Gastrocnemius medialis (tissue), 4 donors: ENCODE measurements around the gene ALKBH7. TPM values are rescaled to one million over a fixed set of nuclear protein-coding genes. Genes with fewer than 3 reads are reported as not detected.

Experiments used
- ATAC-seq, 2 donors: fragments of 150-250 bp; one replicate each; pipeline ENCODE4 v1.9.1; 2016
- DNase-seq, 2 donors: peaks; one replicate each; pipeline ENCODE4 v3.0.0-alpha.2; 2019
- H3K27ac ChIP-seq, 4 donors: fragments of 200-600 bp; sonication (generic); 1 replicate in 1 of 4; 2 replicates in 3 of 4; pipeline ENCODE4 v1.5.1; 2016 to 2018; ENCODE audit warnings: mild to moderate bottlenecking in 2 of 4, moderate library complexity in 1 of 4
- H3K27me3 ChIP-seq, 3 donors: fragments of 200-600 bp; sonication (generic) in 2 of 3; 1 replicate in 1 of 3; 2 replicates in 2 of 3; pipeline versions ENCODE4 v1.5.1 to v1.6.0; 2016 to 2019; ENCODE audit warnings: mild to moderate bottlenecking in 1 of 3, moderate library complexity in 1 of 3
- H3K36me3 ChIP-seq, 2 donors: fragments of 200-600 bp; sonication (generic) in 1 of 2; one replicate each; pipeline ENCODE4 v1.5.1; 2017 to 2018
- H3K4me1 ChIP-seq, 2 donors: fragments of 200-600 bp; sonication (generic) in 1 of 2; one replicate each; pipeline ENCODE4 v1.5.1; 2016 to 2017; ENCODE audit warnings: mild to moderate bottlenecking in 2 of 2
- H3K4me3 ChIP-seq, 4 donors: fragments of 200-600 bp; sonication (generic) in 3 of 4; 1 replicate in 1 of 4; 2 replicates in 3 of 4; pipeline ENCODE4 v1.5.1; 2016 to 2019; ENCODE audit warnings: mild to moderate bottlenecking in 2 of 4
- H3K9me3 ChIP-seq, 3 donors: fragments of 200-600 bp; sonication (generic) in 2 of 3; 1 replicate in 1 of 3; 2 replicates in 2 of 3; pipeline ENCODE4 v1.5.1; 2016 to 2019
- POLR2A ChIP-seq, 2 donors: fragments of 450-650 bp; IDR thresholded peaks; one replicate each; pipeline ENCODE4 v1.6.1; 2017; ENCODE audit warnings: antibody characterized with exemption in 2 of 2, mild to moderate bottlenecking in 2 of 2, moderate library complexity in 2 of 2
- in situ Hi-C, 4 donors: fragments of 200-750 bp; cut with MboI; loops; one replicate each; pipeline versions ENCODE4 v1.15.0 to v1.8.0; 2017; ENCODE audit warnings: low sequenced_read_pairs in 4 of 4
- intact Hi-C: fragments of 100-400 bp; cut with DNase I; formaldehyde crosslinking; loops from one replicate; pipeline ENCODE4 v1.15.1; 2023; ENCODE audit warnings: low total_unique reads
- total RNA-seq, 4 donors: library from RNA; depleted of rRNA; stranded (reverse); fragments of >200 nt; gene quantifications; one replicate each; pipeline versions ENCODE4 v1.1.0 to v1.2.3, GENCODE V29; 2016
- TF ChIP-seq, protein P1 (sequence below), 5 experiments: fragments of 450-650 bp in 3 of 5; fragments of 200-600 bp in 2 of 5; sonication (generic) in 2 of 5; IDR thresholded peaks in 4 of 5; conservative IDR thresholded peaks in 1 of 5; 1 replicate in 4 of 5; 2 replicates in 1 of 5; pipeline ENCODE4 v1.5.1; 2016 to 2019; ENCODE audit warnings: antibody characterized with exemption in 5 of 5, mild to moderate bottlenecking in 3 of 5, moderate library complexity in 3 of 5

ALKBH7 gene, protein sequence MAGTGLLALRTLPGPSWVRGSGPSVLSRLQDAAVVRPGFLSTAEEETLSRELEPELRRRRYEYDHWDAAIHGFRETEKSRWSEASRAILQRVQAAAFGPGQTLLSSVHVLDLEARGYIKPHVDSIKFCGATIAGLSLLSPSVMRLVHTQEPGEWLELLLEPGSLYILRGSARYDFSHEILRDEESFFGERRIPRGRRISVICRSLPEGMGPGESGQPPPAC
- total RNA-seq = 100 to 1,000 TPM in 1 of 4 donors, 10 to 100 TPM in 3; 42.2 to 112 (median 90.4) TPM

DNA sequence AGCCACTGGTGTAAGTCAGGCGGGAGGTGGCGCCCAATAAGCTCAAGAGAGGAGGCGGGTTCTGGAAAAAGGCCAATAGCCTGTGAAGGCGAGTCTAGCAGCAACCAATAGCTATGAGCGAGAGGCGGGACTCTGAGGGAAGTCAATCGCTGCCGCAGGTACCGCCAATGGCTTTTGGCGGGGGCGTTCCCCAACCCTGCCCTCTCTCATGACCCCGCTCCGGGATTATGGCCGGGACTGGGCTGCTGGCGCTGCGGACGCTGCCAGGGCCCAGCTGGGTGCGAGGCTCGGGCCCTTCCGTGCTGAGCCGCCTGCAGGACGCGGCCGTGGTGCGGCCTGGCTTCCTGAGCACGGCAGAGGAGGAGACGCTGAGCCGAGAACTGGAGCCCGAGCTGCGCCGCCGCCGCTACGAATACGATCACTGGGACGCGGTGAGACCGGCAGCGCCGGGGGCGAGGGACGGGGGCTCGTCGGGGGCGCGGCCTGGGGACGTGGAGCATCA lies at the start of gene ALKBH7:
Gene ALKBH7, plus strand, starts transcription at position 201 of the 502 bp plus-strand sequence. Its CDS starts 27 bp downstream, at position 228.
- in situ Hi-C loops = no loop called here
- DNase-seq (peak; percentile 100), ATAC-seq (peak; percentile 92 to 93)
- peak within 1 kb of the TSS; percentile 86 to 99 (median 94) for H3K4me3 ChIP-seq
- peaks cover 0 to 14% of the 10 kb centered on the region in 2 donors for H3K36me3 ChIP-seq
- H3K9me3 ChIP-seq = no peaks in the 10 kb centered on the region
- peak within 1 kb of the TSS; percentile 98 to 100 (median 100) for H3K27ac ChIP-seq
- H3K4me1 ChIP-seq = peaks cover 0 to 10% of the 10 kb centered on the region in 2 donors
- TF ChIP-seq, protein P1, sequence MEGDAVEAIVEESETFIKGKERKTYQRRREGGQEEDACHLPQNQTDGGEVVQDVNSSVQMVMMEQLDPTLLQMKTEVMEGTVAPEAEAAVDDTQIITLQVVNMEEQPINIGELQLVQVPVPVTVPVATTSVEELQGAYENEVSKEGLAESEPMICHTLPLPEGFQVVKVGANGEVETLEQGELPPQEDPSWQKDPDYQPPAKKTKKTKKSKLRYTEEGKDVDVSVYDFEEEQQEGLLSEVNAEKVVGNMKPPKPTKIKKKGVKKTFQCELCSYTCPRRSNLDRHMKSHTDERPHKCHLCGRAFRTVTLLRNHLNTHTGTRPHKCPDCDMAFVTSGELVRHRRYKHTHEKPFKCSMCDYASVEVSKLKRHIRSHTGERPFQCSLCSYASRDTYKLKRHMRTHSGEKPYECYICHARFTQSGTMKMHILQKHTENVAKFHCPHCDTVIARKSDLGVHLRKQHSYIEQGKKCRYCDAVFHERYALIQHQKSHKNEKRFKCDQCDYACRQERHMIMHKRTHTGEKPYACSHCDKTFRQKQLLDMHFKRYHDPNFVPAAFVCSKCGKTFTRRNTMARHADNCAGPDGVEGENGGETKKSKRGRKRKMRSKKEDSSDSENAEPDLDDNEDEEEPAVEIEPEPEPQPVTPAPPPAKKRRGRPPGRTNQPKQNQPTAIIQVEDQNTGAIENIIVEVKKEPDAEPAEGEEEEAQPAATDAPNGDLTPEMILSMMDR (IDR thresholded peaks at IDR 0.05 in 4 of 5, conservative IDR thresholded peaks at IDR 0.05 in 1 of 5) = peak in 1 of 5 experiments; percentile 5
- peak; percentile 55 to 65 for TF ChIP-seq POLR2A (IDR thresholded peaks at IDR 0.05)
- H3K27me3 ChIP-seq = no peaks in the 10 kb centered on the region
- intact Hi-C loops = loop anchor here (1.0 to 10.0 kb wide), 9 partner anchors 11 to 748 kb away; partner anchors contain the start of genes CLPP, GPR108, GTF2F1 and MLLT1

DNA sequence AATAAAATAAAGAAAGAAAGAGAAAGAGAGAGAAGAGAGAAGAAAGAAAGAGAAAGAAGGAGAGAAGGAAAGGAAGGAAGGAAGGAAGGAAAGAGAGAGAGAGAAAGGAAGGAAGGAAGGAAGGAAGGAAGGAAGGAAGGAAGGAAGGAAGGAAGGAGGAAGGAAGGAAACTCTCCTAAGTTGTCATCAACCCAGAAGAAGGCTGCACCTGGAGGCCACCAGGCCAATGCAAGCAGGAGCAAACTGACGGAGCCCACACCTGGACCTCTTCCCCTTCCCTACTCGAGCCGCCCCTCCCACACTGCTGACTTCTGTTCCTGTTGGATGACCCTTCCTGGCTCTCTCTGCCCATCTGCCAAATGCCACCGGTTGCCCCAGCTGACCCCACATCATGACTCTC lies 47.8 kb upstream of the ALKBH7 start:
- Histone ChIP-seq H3K4me1 (no peaks in the 10 kb centered on the region), H3K27ac (no peak overlapping the region), H3K9me3 (no peaks in the 10 kb centered on the region), H3K27me3 (peaks cover 0 to 5% (median 5%) of the 10 kb centered on the region in 3 donors), H3K36me3 (no peaks in the 10 kb centered on the region), H3K4me3 (no peak overlapping the region)
- no peak for ATAC-seq
- in situ Hi-C loops = loop anchor here in 1 of 4 donors (25.0 kb wide), 1 partner anchor 287 kb away; no protein-coding TSS in a partner anchor
- intact Hi-C loops = no loop called here
- DNase-seq = no peak
- TF ChIP-seq, protein P1 (IDR thresholded peaks at IDR 0.05 in 4 of 5, conservative IDR thresholded peaks at IDR 0.05 in 1 of 5) = no peak
- TF ChIP-seq POLR2A (IDR thresholded peaks at IDR 0.05) = no peak

DNA sequence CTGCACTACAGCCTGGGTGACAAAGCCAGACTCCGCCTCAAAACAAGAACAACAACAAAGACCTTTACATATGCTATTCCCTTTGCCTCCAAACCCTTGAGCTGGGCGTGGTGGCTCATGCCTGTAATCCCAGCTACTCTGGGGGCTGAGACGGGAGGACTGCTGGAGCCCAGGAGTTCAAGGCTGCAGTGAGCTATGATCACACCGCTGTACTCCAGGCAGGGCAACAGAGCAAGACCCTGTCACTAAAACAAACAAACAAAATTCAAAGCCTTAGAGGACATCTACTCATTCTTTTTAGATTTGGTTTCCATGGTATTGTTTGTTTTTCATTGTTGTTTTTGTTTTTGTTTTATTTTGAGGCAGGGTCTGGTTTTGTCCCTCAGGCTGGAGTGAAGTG lies 47.0 kb upstream of the ALKBH7 start:
- intact Hi-C loops (no loop called here), in situ Hi-C loops (no loop called here)

DNA sequence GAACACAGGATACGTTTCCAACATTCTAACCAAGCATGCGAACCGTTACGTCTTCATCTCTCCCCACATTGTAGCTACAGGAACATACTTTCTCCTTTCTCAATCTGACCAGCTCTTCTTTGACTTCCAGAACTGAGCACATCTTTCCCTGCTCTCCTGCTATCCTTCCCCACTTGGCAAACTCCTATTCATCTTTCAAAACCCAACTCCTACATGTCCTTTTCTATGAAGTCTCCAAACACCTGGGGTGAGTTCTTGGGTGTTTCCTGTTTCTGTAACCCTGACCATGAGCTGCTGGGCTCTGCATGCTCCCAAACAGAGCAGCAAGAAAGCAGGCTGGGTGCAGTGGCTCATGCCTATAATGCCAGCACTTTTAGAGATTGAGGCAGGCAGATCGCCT lies 45.8 kb upstream of the ALKBH7 start:
- in situ Hi-C loops = no loop called here
- intact Hi-C loops = no loop called here

More for the DNA sequence above, 47.0 kb upstream of the ALKBH7 start:
- Histone ChIP-seq H3K27me3 (peaks cover 0 to 5% (median 5%) of the 10 kb centered on the region in 3 donors), H3K9me3 (no peaks in the 10 kb centered on the region), H3K27ac (no peak overlapping the region), H3K36me3 (no peaks in the 10 kb centered on the region), H3K4me3 (no peak overlapping the region), H3K4me1 (no peaks in the 10 kb centered on the region)
- TF ChIP-seq POLR2A (IDR thresholded peaks at IDR 0.05) = no peak
- TF ChIP-seq, protein P1 (IDR thresholded peaks at IDR 0.05 in 4 of 5, conservative IDR thresholded peaks at IDR 0.05 in 1 of 5) = no peak
- ATAC-seq = no peak
- no peak for DNase-seq

More for the DNA sequence above, 45.8 kb upstream of the ALKBH7 start:
- ATAC-seq (no peak), DNase-seq (no peak)
- TF ChIP-seq POLR2A (IDR thresholded peaks at IDR 0.05) = no peak
- TF ChIP-seq, protein P1 (IDR thresholded peaks at IDR 0.05 in 4 of 5, conservative IDR thresholded peaks at IDR 0.05 in 1 of 5) = no peak
- Histone ChIP-seq H3K4me1 (no peaks in the 10 kb centered on the region), H3K27ac (no peak overlapping the region), H3K27me3 (peaks cover 0 to 5% (median 5%) of the 10 kb centered on the region in 3 donors), H3K36me3 (no peaks in the 10 kb centered on the region), H3K9me3 (no peaks in the 10 kb centered on the region), H3K4me3 (no peak overlapping the region)
